Duodenal mucosa (tissue), 2 donors: ENCODE data around the gene ACADM.
"Not testable (repeated sequence)": the region's sequence is repeated elsewhere in the genome, so short reads cannot be mapped to it uniquely, and the experiment has no call there.

Experiments
- H3K27ac ChIP-seq: one replicate; pipeline ENCODE4 v1.7.0; 2013; ENCODE audit warnings: low read depth, low read length
- H3K27me3 ChIP-seq, 2 donors: one replicate each; pipeline ENCODE4 v1.7.0; 2013; ENCODE audit warnings: low read length in 2 of 2, control low read depth in 1 of 2; ENCODE audit not compliant: insufficient read depth in 2 of 2, control insufficient read depth in 1 of 2
- H3K36me3 ChIP-seq, 2 donors: one replicate each; pipeline ENCODE4 v1.7.0; 2013; ENCODE audit warnings: low read length in 2 of 2, control low read depth in 1 of 2; ENCODE audit not compliant: insufficient read depth in 2 of 2, control insufficient read depth in 1 of 2
- H3K4me1 ChIP-seq, 2 donors: one replicate each; pipeline ENCODE4 v1.7.0; 2013; ENCODE audit warnings: low read length in 2 of 2, control low read depth in 1 of 2; ENCODE audit not compliant: insufficient read depth in 2 of 2, control insufficient read depth in 1 of 2
- H3K4me3 ChIP-seq, 2 donors: one replicate each; pipeline ENCODE4 v1.7.0; 2013; ENCODE audit warnings: low read length in 2 of 2, low read depth in 1 of 2
- H3K9ac ChIP-seq, 2 donors: one replicate each; pipeline ENCODE4 v1.7.0; 2013; ENCODE audit warnings: low read length in 2 of 2, low read depth in 1 of 2
- H3K9me3 ChIP-seq, 2 donors: one replicate each; pipeline ENCODE4 v1.7.0; 2013; ENCODE audit warnings: low read length in 2 of 2, control low read depth in 1 of 2; ENCODE audit not compliant: control insufficient read depth in 1 of 2

The ACADM gene

GRCh38 chr1:75768016-75768415 is 43.5 kb downstream of the ACADM start:
- Histone ChIP-seq H3K27me3 (no peaks in the 10 kb centered on the region), H3K4me1 (no peaks in the 10 kb centered on the region), H3K9ac (no peak overlapping the region), H3K4me3 (no peak overlapping the region), H3K9me3 (no peaks in the 10 kb centered on the region), H3K27ac (no peak overlapping the region), H3K36me3 (peaks cover 4% of the 10 kb centered on the region in 2 donors)

DNA sequence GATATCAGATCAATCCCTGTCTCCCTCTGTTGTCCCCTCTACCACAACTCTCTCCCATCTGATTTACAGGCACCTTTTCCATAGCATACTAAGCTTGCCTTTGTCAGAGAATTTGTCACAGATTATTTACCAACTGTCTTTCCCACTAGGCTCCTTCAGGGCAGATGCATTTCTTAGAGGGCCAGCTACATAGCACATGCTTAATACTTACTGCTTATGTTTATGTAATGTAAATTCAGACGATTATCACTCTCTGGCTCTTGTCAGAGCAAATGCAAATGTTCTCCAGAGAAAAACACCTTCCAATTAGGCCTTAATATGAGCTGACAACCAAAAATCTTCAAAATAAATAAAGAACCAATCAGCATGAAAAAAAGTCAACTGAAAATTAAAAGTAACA is 46.3 kb downstream of the ACADM start:
- H3K36me3 ChIP-seq, result no peaks in the 10 kb centered on the region
- H3K4me1 ChIP-seq, result no peaks in the 10 kb centered on the region
- no peaks in the 10 kb centered on the region for H3K27me3 ChIP-seq
- H3K9me3 ChIP-seq, result no peaks in the 10 kb centered on the region
- H3K9ac ChIP-seq, result no peak overlapping the region
- no peak overlapping the region for H3K27ac ChIP-seq
- H3K4me3 ChIP-seq, result no peak overlapping the region

DNA sequence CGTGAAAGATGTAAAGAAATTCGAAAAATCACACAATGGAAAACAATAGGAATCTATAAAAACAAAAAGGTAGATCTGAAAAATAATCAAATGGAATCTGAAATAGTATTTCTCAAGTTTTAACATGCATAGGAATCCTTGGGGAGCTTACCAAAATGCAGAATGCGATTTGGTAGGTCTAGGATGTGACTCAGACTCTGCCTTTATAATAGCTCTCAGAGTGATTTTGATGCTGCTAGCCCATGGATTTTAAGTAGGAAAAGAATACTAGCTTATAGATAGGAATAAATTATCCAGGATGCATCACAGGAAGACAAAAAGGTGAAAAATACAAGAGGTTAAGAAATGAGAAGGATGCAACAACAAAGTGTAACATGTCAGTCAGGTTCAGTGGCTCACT is 47.5 kb downstream of the ACADM start:
- no peaks in the 10 kb centered on the region for H3K27me3 ChIP-seq
- no peak overlapping the region for H3K9ac ChIP-seq
- no peaks in the 10 kb centered on the region for H3K9me3 ChIP-seq
- no peaks in the 10 kb centered on the region for H3K4me1 ChIP-seq
- H3K4me3 ChIP-seq, result no peak overlapping the region
- H3K36me3 ChIP-seq, result no peaks in the 10 kb centered on the region
- H3K27ac ChIP-seq, result no peak overlapping the region

- not testable (repeated sequence) for H3K27ac ChIP-seq, H3K27me3 ChIP-seq, H3K4me3 ChIP-seq, H3K9ac ChIP-seq, H3K9me3 ChIP-seq, H3K36me3 ChIP-seq, H3K4me1 ChIP-seq
These were observed 53.3 kb downstream of the ACADM start for GRCh38 chr1:75777812-75778211.

- not testable (repeated sequence) for H3K4me1 ChIP-seq, H3K4me3 ChIP-seq
These were observed 54.2 kb downstream of the ACADM start for GRCh38 chr1:75778694-75779093.

GRCh38 chr1:75780183-75780582 is 55.7 kb downstream of the ACADM start:
- not testable (repeated sequence) for H3K27me3 ChIP-seq, H3K27ac ChIP-seq, H3K9me3 ChIP-seq, H3K36me3 ChIP-seq, H3K4me3 ChIP-seq, H3K9ac ChIP-seq, H3K4me1 ChIP-seq

More at GRCh38 chr1:75778694-75779093, 54.2 kb downstream of the ACADM start:
- H3K9me3 ChIP-seq, H3K27ac ChIP-seq, H3K27me3 ChIP-seq, H3K9ac ChIP-seq, H3K36me3 ChIP-seq: not testable (repeated sequence)

GRCh38 chr1:75783920-75784319 is 59.4 kb downstream of the ACADM start:
- H3K27ac ChIP-seq, H3K9me3 ChIP-seq, H3K4me3 ChIP-seq, H3K27me3 ChIP-seq, H3K36me3 ChIP-seq, H3K9ac ChIP-seq: not testable (repeated sequence)
- peaks cover 16 to 24% of the 10 kb centered on the region in 2 donors for H3K4me1 ChIP-seq

GRCh38 chr1:75785320-75785982 is 60.9 kb downstream of the ACADM start:
- Histone ChIP-seq H3K27me3 (no peaks in the 10 kb centered on the region), H3K4me1 (peaks cover 31 to 39% of the 10 kb centered on the region in 2 donors)

DNA sequence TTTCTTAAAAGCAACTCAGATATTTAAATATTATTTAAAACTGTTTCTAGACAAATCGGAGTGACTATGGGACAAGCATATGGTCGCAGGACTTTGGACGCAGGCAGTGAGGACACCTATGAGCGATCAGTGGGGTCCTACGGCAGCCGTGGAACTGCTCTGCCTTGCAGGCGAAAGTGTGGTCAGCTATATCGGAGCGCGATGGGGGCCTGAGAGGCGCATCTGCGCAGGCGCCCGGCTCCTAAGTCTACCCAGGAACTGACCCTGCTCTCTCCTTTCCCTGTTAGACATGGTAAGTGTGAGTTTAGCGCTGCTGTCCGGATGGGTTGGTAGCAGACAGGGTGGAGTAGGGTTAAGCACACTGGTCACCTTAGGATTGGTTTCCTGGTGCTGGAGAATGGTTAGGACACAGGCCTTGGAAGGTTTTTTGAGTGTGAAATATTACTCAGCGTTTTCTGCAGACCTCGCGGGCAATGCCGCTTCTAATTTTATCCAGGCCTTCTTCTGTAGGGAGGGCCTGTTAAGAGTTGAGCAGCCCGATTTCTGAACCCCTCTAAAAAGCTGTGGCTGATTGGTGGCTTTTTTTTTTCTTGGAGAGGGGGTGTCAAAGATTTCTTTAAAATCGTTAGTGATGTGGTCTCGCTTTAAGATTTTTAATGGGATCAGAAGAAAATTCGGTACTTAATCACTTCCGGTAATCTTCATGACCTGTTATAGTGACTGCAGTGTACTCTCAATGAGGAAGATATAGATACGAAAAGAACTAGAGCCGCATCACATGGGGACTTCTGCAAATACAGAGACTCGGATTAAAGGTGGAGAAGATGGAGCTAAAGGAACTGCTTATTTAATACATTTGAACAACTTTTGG is 61.7 kb downstream of the ACADM start, which contains the start of gene RABGGTB:
TSS of gene RABGGTB (plus strand) at position 274 of the 871 bp plus-strand sequence. CDS start at position 290, 16 bp downstream.
- no peaks in the 10 kb centered on the region for H3K9me3 ChIP-seq
- H3K36me3 ChIP-seq, result peaks cover 0 to 10% of the 10 kb centered on the region in 2 donors
- H3K4me3 ChIP-seq, result peak within 1 kb of the TSS; percentile 90 to 91
- H3K9ac ChIP-seq, result peak within 1 kb of the TSS; percentile 86 to 87
- H3K27me3 ChIP-seq, result no peaks in the 10 kb centered on the region
- H3K27ac ChIP-seq, result peak within 1 kb of the TSS; percentile 72
- peaks cover 38 to 44% of the 10 kb centered on the region in 2 donors for H3K4me1 ChIP-seq

More at GRCh38 chr1:75785320-75785982, 60.9 kb downstream of the ACADM start:
- Histone ChIP-seq H3K9me3 (no peaks in the 10 kb centered on the region), H3K4me3 (peak overlapping the region; percentile 90 to 91), H3K27ac (no peak overlapping the region), H3K36me3 (peaks cover 0 to 2% of the 10 kb centered on the region in 2 donors), H3K9ac (peak overlapping the region; percentile 86 to 87)

DNA sequence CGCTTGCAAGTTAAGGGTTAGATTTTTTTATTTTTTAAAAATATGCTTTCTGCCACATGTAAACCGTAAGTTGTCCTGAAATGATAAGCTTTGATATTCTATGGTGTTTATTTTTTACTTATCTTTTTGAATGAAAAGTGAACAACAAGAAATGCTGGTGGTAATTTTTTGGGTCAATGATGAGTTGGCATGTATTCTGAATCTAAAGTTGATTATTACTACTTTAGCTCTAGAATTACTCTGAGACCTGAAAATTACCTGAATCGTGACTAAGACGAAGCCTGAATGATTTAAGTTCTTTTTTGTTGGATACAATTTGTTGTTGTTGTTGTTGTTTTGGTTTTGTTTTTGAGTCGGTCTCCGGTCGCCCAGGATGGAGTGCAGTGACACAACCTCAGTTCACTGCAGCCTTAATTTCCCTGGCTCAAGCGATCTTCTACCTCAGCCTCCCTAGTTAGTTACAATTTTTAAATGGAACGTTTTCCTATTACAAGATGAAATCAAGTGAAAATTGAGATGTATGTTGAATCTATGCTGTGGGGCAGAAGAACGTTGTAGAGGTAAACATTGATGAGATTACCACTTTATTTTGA is 62.5 kb downstream of the ACADM start:
- Histone ChIP-seq H3K27ac (no peak overlapping the region), H3K9ac (peak overlapping the region; percentile 86 to 87), H3K27me3 (no peaks in the 10 kb centered on the region), H3K36me3 (peaks cover 3 to 18% of the 10 kb centered on the region in 2 donors), H3K4me3 (peak overlapping the region; percentile 90 to 91), H3K9me3 (no peaks in the 10 kb centered on the region), H3K4me1 (peaks cover 38 to 44% of the 10 kb centered on the region in 2 donors)
